Liver (tissue), 9 donors: ENCODE results near the gene TPSB2. TPM values are rescaled to one million over a fixed set of nuclear protein-coding genes. Genes with fewer than 3 reads are reported as not detected.

Experiments used
- DNase-seq: peaks from one replicate; pipeline ENCODE4 v3.0.0-alpha.2; 2017; ENCODE audit warnings: low spot score
- H3K27ac ChIP-seq, 2 donors: one replicate each; pipeline ENCODE4 v1.7.0; 2013; ENCODE audit warnings: inconsistent platforms in 2 of 2, low read length in 2 of 2, control low read depth in 1 of 2, low read depth in 1 of 2, mild to moderate bottlenecking in 1 of 2
- H3K27me3 ChIP-seq, 4 donors: one replicate each; pipeline versions ENCODE4 v1.6.1 to v1.7.0; 2013; ENCODE audit warnings: low read length in 3 of 4, inconsistent platforms in 1 of 4, mild to moderate bottlenecking in 1 of 4, moderate library complexity in 1 of 4; ENCODE audit not compliant: control insufficient read depth in 4 of 4, insufficient read depth in 4 of 4
- H3K36me3 ChIP-seq, 4 donors: one replicate each; pipeline versions ENCODE4 v1.6.1 to v1.7.0; 2013; ENCODE audit warnings: low read length in 3 of 4, mild to moderate bottlenecking in 3 of 4, low read depth in 1 of 4, moderate library complexity in 1 of 4; ENCODE audit not compliant: control insufficient read depth in 4 of 4, insufficient read depth in 3 of 4
- H3K4me1 ChIP-seq, 4 donors: one replicate each; pipeline versions ENCODE4 v1.6.1 to v1.7.0; 2013; ENCODE audit warnings: low read length in 3 of 4, mild to moderate bottlenecking in 3 of 4, moderate library complexity in 1 of 4; ENCODE audit not compliant: control insufficient read depth in 4 of 4, insufficient read depth in 4 of 4
- H3K4me3 ChIP-seq, 3 donors: one replicate each; pipeline versions ENCODE4 v1.6.1 to v1.7.0; 2013; ENCODE audit warnings: low read length in 3 of 3, control low read depth in 1 of 3, low read depth in 1 of 3, mild to moderate bottlenecking in 1 of 3
- H3K9ac ChIP-seq, 2 donors: one replicate each; pipeline ENCODE4 v1.7.0; 2013; ENCODE audit warnings: low read length in 2 of 2, mild to moderate bottlenecking in 2 of 2, moderate library complexity in 2 of 2, control low read depth in 1 of 2, low read depth in 1 of 2
- H3K9me3 ChIP-seq, 4 donors: one replicate each; pipeline versions ENCODE4 v1.6.1 to v1.7.0; 2013; ENCODE audit warnings: low read length in 3 of 4; ENCODE audit not compliant: control insufficient read depth in 4 of 4
- FOXA1 ChIP-seq: IDR thresholded peaks from 2 replicates; pipeline ENCODE4 v1.6.1; 2016; ENCODE audit warnings: antibody characterized with exemption
- FOXA2 ChIP-seq: IDR thresholded peaks from 2 replicates; pipeline ENCODE4 v1.6.1; 2016; ENCODE audit warnings: antibody characterized with exemption
- GABPA ChIP-seq, 2 donors: IDR thresholded peaks in 1 of 2; conservative IDR thresholded peaks in 1 of 2; 2 replicates each; pipeline ENCODE4 v1.6.1; 2016; ENCODE audit warnings: antibody characterized with exemption in 2 of 2, mild to moderate bottlenecking in 1 of 2, moderate library complexity in 1 of 2
- HNF4A ChIP-seq, 2 donors: conservative IDR thresholded peaks; 2 replicates each; pipeline ENCODE4 v1.6.1; 2016; ENCODE audit warnings: antibody characterized with exemption in 2 of 2, mild to moderate bottlenecking in 2 of 2
- HNF4G ChIP-seq: IDR thresholded peaks from 2 replicates; pipeline ENCODE4 v1.6.1; 2016; ENCODE audit warnings: antibody characterized with exemption
- RXRA ChIP-seq, 2 donors: IDR thresholded peaks; 2 replicates each; pipeline ENCODE4 v1.6.1; 2017 to 2018; ENCODE audit warnings: antibody characterized with exemption in 2 of 2, mild to moderate bottlenecking in 1 of 2
- SP1 ChIP-seq: IDR thresholded peaks from 2 replicates; pipeline ENCODE4 v1.6.1; 2018; ENCODE audit warnings: antibody characterized with exemption, mild to moderate bottlenecking
- YY1 ChIP-seq: IDR thresholded peaks from 2 replicates; pipeline ENCODE4 v1.6.1; 2016; ENCODE audit warnings: antibody characterized with exemption, mild to moderate bottlenecking
- WGBS: extraction: QIAGEN DNeasy Blood & Tissue Kit; methylation state at CpG from one replicate; pipeline ENCODE4 v1.1.7; 2013; 5-methylcytosine and 5-hydroxymethylcytosine counted together
- polyA plus RNA-seq, 2 donors: library from polyadenylated mRNA; stranded (reverse) in 1 of 2; unstranded in 1 of 2; fragments of 200-250 nt in 1 of 2; fragments of >200 nt in 1 of 2; fragmentation: Nextera tagmentation in 1 of 2; extraction: Ambion mirVana in 1 of 2; gene quantifications; one replicate each; pipeline versions ENCODE4 v1.2.1 to v1.2.3, GENCODE V29; 2013 to 2015
- total RNA-seq, 2 donors: library from RNA; depleted of rRNA; stranded (reverse); fragments of >200 nt; gene quantifications; one replicate each; pipeline ENCODE4 v1.2.3, GENCODE V29; 2014
- TF ChIP-seq, protein P1 (sequence below): IDR thresholded peaks from 2 replicates; pipeline ENCODE4 v1.6.1; 2016; ENCODE audit warnings: antibody characterized with exemption
- TF ChIP-seq, protein P2 (sequence below): IDR thresholded peaks from 2 replicates; pipeline ENCODE4 v1.6.1; 2016; ENCODE audit warnings: antibody characterized with exemption
- TF ChIP-seq, protein P3 (sequence below): fragments of 150-350 bp; IDR thresholded peaks from 2 replicates; pipeline ENCODE4 v1.5.1; 2017; ENCODE audit warnings: improper control_type of control experiment, low read depth, low read length; ENCODE audit not compliant: missing input control
- TF ChIP-seq, protein P4 (sequence below): IDR thresholded peaks from 2 replicates; pipeline ENCODE4 v1.6.1; 2016; ENCODE audit warnings: antibody characterized with exemption, mild to moderate bottlenecking
- donor health status: healthy.
- donor health status: healthy.
- donor health status: healthy.
- donor health status: healthy.
- donor health status: healthy.

TPSB2 gene
- total and polyA plus RNA-seq, 4 donors, result 0.09 to 12.7 (median 0.45) TPM

DNA sequence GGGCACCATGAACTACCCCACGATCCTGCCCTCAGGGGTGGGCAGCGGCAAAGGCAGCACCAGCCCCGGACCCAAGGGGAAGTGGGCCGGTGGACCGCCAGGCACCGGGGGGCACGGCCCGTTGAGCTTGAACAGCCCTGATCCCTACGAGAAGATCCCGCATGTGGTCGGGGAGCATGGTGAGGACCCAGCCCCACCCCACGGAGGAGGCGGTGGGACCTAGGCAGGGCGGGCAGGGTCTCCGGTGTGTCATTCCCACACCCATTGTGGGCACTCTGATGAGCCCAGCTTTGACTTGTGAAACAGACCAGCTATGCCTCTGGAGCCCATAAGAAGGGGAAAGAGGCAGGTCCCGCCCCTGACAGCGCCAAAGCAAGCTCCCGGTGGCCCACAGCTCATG lies 27.7 kb downstream of the TPSB2 start:
- Histone ChIP-seq H3K9ac (no peak overlapping the region), H3K4me1 (peaks cover 1 to 10% (median 7%) of the 10 kb centered on the region in 4 donors), H3K27ac (no peak overlapping the region), H3K9me3 (no peaks in the 10 kb centered on the region), H3K4me3 (no peak overlapping the region), H3K27me3 (no peaks in the 10 kb centered on the region), H3K36me3 (peaks cover 0 to 43% (median 12%) of the 10 kb centered on the region in 4 donors)
- WGBS, result 95% methylated on average over 18 of the region's 18 CpGs
- DNase-seq, result no peak
- TF ChIP-seq SP1 (no peak), FOXA2 (no peak), HNF4G (no peak), GABPA (IDR thresholded peaks at IDR 0.05 in 1 of 2, conservative IDR thresholded peaks at IDR 0.05 in 1 of 2) (no peak), FOXA1 (no peak), HNF4A (conservative IDR thresholded peaks at IDR 0.05) (no peak), YY1 (no peak), RXRA (IDR thresholded peaks at IDR 0.05) (no peak)
- TF ChIP-seq, protein P1, sequence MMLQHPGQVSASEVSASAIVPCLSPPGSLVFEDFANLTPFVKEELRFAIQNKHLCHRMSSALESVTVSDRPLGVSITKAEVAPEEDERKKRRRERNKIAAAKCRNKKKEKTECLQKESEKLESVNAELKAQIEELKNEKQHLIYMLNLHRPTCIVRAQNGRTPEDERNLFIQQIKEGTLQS, result no peak
- TF ChIP-seq, protein P2, sequence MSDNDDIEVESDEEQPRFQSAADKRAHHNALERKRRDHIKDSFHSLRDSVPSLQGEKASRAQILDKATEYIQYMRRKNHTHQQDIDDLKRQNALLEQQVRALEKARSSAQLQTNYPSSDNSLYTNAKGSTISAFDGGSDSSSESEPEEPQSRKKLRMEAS, result no peak
- TF ChIP-seq, protein P3, sequence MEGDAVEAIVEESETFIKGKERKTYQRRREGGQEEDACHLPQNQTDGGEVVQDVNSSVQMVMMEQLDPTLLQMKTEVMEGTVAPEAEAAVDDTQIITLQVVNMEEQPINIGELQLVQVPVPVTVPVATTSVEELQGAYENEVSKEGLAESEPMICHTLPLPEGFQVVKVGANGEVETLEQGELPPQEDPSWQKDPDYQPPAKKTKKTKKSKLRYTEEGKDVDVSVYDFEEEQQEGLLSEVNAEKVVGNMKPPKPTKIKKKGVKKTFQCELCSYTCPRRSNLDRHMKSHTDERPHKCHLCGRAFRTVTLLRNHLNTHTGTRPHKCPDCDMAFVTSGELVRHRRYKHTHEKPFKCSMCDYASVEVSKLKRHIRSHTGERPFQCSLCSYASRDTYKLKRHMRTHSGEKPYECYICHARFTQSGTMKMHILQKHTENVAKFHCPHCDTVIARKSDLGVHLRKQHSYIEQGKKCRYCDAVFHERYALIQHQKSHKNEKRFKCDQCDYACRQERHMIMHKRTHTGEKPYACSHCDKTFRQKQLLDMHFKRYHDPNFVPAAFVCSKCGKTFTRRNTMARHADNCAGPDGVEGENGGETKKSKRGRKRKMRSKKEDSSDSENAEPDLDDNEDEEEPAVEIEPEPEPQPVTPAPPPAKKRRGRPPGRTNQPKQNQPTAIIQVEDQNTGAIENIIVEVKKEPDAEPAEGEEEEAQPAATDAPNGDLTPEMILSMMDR, result no peak
- TF ChIP-seq, protein P4, sequence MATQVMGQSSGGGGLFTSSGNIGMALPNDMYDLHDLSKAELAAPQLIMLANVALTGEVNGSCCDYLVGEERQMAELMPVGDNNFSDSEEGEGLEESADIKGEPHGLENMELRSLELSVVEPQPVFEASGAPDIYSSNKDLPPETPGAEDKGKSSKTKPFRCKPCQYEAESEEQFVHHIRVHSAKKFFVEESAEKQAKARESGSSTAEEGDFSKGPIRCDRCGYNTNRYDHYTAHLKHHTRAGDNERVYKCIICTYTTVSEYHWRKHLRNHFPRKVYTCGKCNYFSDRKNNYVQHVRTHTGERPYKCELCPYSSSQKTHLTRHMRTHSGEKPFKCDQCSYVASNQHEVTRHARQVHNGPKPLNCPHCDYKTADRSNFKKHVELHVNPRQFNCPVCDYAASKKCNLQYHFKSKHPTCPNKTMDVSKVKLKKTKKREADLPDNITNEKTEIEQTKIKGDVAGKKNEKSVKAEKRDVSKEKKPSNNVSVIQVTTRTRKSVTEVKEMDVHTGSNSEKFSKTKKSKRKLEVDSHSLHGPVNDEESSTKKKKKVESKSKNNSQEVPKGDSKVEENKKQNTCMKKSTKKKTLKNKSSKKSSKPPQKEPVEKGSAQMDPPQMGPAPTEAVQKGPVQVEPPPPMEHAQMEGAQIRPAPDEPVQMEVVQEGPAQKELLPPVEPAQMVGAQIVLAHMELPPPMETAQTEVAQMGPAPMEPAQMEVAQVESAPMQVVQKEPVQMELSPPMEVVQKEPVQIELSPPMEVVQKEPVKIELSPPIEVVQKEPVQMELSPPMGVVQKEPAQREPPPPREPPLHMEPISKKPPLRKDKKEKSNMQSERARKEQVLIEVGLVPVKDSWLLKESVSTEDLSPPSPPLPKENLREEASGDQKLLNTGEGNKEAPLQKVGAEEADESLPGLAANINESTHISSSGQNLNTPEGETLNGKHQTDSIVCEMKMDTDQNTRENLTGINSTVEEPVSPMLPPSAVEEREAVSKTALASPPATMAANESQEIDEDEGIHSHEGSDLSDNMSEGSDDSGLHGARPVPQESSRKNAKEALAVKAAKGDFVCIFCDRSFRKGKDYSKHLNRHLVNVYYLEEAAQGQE, result no peak

DNA sequence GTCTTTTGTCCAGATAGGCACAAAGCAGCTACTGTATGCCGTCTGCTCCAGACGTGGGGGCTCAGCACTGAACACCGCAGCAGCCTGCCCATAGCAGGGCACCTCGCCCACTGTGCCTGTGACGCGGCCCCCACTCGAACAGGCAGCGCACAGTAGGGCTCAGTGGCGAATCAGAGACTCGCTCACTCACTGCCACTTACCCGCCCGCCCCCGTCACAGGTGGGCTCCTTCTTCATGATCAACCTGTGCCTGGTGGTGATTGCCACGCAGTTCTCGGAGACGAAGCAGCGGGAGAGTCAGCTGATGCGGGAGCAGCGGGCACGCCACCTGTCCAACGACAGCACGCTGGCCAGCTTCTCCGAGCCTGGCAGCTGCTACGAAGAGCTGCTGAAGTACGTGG lies 28.5 kb downstream of the TPSB2 start:
- 95% methylated on average over 25 of the region's 25 CpGs for WGBS
- Histone ChIP-seq H3K36me3 (peaks cover 0 to 38% (median 11%) of the 10 kb centered on the region in 4 donors), H3K9me3 (no peaks in the 10 kb centered on the region), H3K27me3 (no peaks in the 10 kb centered on the region), H3K4me1 (peaks cover 1 to 17% (median 10%) of the 10 kb centered on the region in 4 donors), H3K27ac (no peak overlapping the region), H3K9ac (no peak overlapping the region), H3K4me3 (no peak overlapping the region)
- TF ChIP-seq HNF4G, result no peak
- no peak for DNase-seq
